Measurements from ENCODE around the gene ARHGAP20.

GRCh38 chr11:110750100-110750499 lies 37.9 kb upstream of the ARHGAP20 start:
- TF ChIP-seq ZNF624 (tag by site-specific recombination; IDR thresholded peaks at IDR 0.05) (no peak), CTCF (tag by site-specific recombination; IDR thresholded peaks at IDR 0.05) (no peak), ZNF768 (tag by site-specific recombination; IDR thresholded peaks at IDR 0.05) (no peak), TCF7L2 (IDR thresholded peaks at IDR 0.05; ENCODE audit: borderline replicate concordance, low read depth, low read length) (no peak), WT1 (tag by site-specific recombination; IDR thresholded peaks at IDR 0.05) (no peak), ZBTB11 (tag by site-specific recombination; conservative IDR thresholded peaks at IDR 0.05; ENCODE audit: low read depth) (no peak), YY1 (tag by site-specific recombination; IDR thresholded peaks at IDR 0.05) (no peak), ZNF623 (tag by site-specific recombination; IDR thresholded peaks at IDR 0.05) (no peak)
- TF ChIP-seq, protein P1, sequence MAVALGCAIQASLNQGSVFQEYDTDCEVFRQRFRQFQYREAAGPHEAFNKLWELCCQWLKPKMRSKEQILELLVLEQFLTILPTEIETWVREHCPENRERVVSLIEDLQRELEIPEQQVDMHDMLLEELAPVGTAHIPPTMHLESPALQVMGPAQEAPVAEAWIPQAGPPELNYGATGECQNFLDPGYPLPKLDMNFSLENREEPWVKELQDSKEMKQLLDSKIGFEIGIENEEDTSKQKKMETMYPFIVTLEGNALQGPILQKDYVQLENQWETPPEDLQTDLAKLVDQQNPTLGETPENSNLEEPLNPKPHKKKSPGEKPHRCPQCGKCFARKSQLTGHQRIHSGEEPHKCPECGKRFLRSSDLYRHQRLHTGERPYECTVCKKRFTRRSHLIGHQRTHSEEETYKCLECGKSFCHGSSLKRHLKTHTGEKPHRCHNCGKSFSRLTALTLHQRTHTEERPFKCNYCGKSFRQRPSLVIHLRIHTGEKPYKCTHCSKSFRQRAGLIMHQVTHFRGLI (tag by site-specific recombination; IDR thresholded peaks at IDR 0.05), result no peak
